ENCODE results near the gene CAPN5.
"Not testable (repeated sequence)": the region's sequence is repeated elsewhere in the genome, so short reads cannot be mapped to it uniquely, and the experiment has no call there.

The CAPN5 gene

DNA sequence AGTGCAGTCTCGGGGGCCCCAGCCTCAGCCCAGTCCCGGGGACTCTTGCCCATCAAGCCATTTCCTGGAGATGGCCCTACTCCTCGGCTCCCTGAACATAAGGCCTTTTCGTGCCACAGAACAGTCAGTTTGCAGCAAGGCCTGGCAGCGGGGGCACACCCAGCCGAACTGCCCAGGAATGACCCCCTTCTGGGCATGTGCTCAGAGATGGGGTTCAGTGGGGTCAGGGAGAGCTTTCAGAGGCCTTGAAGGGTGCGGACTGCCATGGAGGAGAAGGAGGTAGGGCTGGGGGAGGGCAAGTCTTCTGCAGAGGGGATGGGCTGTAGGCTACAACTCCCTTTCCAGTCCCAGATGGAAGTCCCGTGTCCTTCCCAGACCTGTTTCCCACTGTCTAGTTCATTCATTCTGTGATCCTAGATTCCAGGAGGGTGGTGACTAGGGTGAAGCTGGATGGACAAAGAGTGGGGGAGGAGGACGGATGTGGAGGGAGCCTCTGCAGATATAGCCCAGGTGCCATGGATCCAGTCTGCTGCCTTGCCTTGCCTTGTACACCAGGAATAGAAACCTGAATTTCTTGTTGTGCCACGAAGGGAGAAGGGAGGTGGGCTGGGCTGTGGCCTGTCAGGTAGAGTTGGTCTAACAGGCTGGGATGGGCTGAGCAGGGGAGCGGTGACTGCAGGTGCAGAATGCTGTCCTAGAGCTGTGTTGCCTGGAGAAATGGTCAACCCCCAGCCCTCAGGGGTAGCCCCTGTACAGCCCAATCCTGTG lies 21.6 kb downstream of the CAPN5 start:
- Mint-ChIP-seq H3K4me3 (no peak overlapping the region), H3K27ac (no peak overlapping the region), H3K27me3 (ENCODE audit: low read depth) (no peaks in the 10 kb centered on the region), H3K9me3 (no peaks in the 10 kb centered on the region), H3K36me3 (ENCODE audit: low read depth) (no peaks in the 10 kb centered on the region), H3K4me1 (ENCODE audit: low read depth) (peaks cover 4% of the 10 kb centered on the region)
- no peak for DNase-seq (ENCODE audit: low spot score)

DNA sequence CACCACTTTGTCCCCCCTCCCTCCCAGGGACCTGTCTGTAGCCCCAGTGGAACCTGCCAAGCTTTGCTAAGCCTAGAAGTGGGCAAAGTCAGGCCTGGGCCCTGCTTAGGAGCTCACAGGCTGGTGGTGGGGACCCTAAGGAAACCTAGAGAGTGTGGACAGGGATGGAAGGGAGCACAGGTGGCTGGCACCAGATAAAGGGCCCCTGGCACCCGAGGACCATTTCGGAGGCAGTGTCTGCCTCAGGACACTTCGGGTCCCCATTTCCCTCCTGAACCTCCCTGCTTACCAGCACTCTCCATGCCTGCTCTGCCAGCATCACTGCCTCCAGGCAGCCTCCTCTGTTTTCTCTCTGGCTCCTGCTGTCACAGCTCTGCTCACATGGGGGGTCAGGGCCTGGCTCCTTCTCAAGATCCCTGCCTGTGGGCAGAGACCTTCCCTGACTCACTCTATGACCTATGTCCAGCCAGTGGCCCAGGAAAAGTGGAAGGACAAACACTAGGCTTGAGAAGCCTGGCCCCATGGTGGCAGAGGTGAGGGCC lies 22.3 kb downstream of the CAPN5 start:
- H3K4me1 Mint-ChIP-seq (ENCODE audit: low read depth) = peaks cover 4% of the 10 kb centered on the region
- H3K27ac Mint-ChIP-seq = no peak overlapping the region
- H3K9me3 Mint-ChIP-seq = no peaks in the 10 kb centered on the region
- H3K27me3 Mint-ChIP-seq (ENCODE audit: low read depth) = no peaks in the 10 kb centered on the region
- H3K36me3 Mint-ChIP-seq (ENCODE audit: low read depth) = no peaks in the 10 kb centered on the region
- no peak overlapping the region for H3K4me3 Mint-ChIP-seq
- DNase-seq (ENCODE audit: low spot score) = no peak

GRCh38 chr11:77090046-77090372 lies 23.2 kb downstream of the CAPN5 start:
- peaks cover 4% of the 10 kb centered on the region for H3K4me1 Mint-ChIP-seq (ENCODE audit: low read depth)
- H3K27ac Mint-ChIP-seq = no peak overlapping the region
- H3K36me3 Mint-ChIP-seq (ENCODE audit: low read depth) = no peaks in the 10 kb centered on the region
- H3K27me3 Mint-ChIP-seq (ENCODE audit: low read depth) = no peaks in the 10 kb centered on the region
- H3K9me3 Mint-ChIP-seq = no peaks in the 10 kb centered on the region
- H3K4me3 Mint-ChIP-seq = no peak overlapping the region
- DNase-seq (ENCODE audit: low spot score) = no peak

DNA sequence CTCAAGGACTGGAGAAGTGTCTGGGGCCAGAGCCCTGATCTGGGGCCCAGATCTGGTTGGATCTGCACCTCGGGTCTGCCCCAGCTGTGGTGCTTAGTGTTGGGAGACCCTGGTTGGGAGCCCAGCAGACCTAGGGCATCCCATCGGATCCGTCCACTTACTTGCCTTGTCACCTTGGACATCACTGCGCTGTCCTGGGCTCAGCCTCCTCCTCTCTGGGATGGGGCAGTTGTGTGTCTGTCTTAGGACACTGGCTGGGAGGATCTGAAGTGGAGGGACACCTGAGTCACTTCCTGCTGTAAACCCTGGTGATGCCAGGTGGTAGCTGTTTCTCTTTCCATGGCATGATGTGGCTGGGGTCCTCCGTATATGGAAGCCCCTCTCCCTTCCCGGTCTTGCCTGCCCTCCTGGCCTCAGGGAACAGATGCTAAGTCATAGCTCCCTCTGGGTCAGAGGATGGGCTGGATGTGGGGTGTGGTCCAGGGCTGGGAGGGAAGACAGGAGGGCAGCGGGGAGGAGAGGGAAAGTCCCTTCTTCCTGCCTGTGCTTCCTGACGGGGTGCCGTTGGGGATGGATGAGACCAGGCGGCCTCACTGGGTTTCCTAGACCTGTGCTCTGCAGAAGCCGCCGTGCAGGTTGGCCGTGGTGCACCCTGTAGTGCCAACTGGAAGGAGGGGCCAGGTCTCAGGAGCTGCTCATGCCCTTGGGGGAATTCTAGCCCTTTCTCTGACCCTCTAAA lies 23.8 kb downstream of the CAPN5 start:
- no peaks in the 10 kb centered on the region for H3K9me3 Mint-ChIP-seq
- no peak for DNase-seq (ENCODE audit: low spot score)
- peaks cover 4% of the 10 kb centered on the region for H3K4me1 Mint-ChIP-seq (ENCODE audit: low read depth)
- no peaks in the 10 kb centered on the region for H3K36me3 Mint-ChIP-seq (ENCODE audit: low read depth)
- H3K27ac Mint-ChIP-seq = no peak overlapping the region
- H3K4me3 Mint-ChIP-seq = no peak overlapping the region
- H3K27me3 Mint-ChIP-seq (ENCODE audit: low read depth) = no peaks in the 10 kb centered on the region

- no peaks in the 10 kb centered on the region for H3K36me3 Mint-ChIP-seq (ENCODE audit: low read depth)
- H3K4me3 Mint-ChIP-seq = no peak overlapping the region
- no peaks in the 10 kb centered on the region for H3K27me3 Mint-ChIP-seq (ENCODE audit: low read depth)
- no peaks in the 10 kb centered on the region for H3K9me3 Mint-ChIP-seq
- DNase-seq (ENCODE audit: low spot score) = peak; percentile 68
- H3K4me1 Mint-ChIP-seq (ENCODE audit: low read depth) = peaks cover 4% of the 10 kb centered on the region
- H3K27ac Mint-ChIP-seq = no peak overlapping the region
These were observed 24.6 kb downstream of the CAPN5 start for GRCh38 chr11:77091146-77091940.

GRCh38 chr11:77092382-77092781 lies 25.6 kb downstream of the CAPN5 start:
- no peak overlapping the region for H3K4me3 Mint-ChIP-seq
- H3K9me3 Mint-ChIP-seq = no peaks in the 10 kb centered on the region

GRCh38 chr11:77093056-77093891 lies 26.5 kb downstream of the CAPN5 start:
- no peak overlapping the region for H3K4me3 Mint-ChIP-seq
- no peak for DNase-seq (ENCODE audit: low spot score)
- no peak overlapping the region for H3K27ac Mint-ChIP-seq
- H3K27me3 Mint-ChIP-seq (ENCODE audit: low read depth) = no peaks in the 10 kb centered on the region
- H3K9me3 Mint-ChIP-seq = no peaks in the 10 kb centered on the region
- H3K36me3 Mint-ChIP-seq (ENCODE audit: low read depth) = no peaks in the 10 kb centered on the region
- H3K4me1 Mint-ChIP-seq (ENCODE audit: low read depth) = peaks cover 4% of the 10 kb centered on the region

More at GRCh38 chr11:77092382-77092781, 25.6 kb downstream of the CAPN5 start:
- no peaks in the 10 kb centered on the region for H3K36me3 Mint-ChIP-seq (ENCODE audit: low read depth)
- no peaks in the 10 kb centered on the region for H3K27me3 Mint-ChIP-seq (ENCODE audit: low read depth)
- H3K4me1 Mint-ChIP-seq (ENCODE audit: low read depth) = peaks cover 4% of the 10 kb centered on the region
- no peak for DNase-seq (ENCODE audit: low spot score)
- no peak overlapping the region for H3K27ac Mint-ChIP-seq

- Mint-ChIP-seq H3K4me3 (no peak overlapping the region), H3K4me1 (ENCODE audit: low read depth) (peaks cover 4% of the 10 kb centered on the region), H3K27ac (no peak overlapping the region), H3K36me3 (ENCODE audit: low read depth) (no peaks in the 10 kb centered on the region), H3K9me3 (no peaks in the 10 kb centered on the region), H3K27me3 (ENCODE audit: low read depth) (no peaks in the 10 kb centered on the region)
- DNase-seq (ENCODE audit: low spot score) = no peak
These were observed 27.4 kb downstream of the CAPN5 start for GRCh38 chr11:77093987-77094840.

DNA sequence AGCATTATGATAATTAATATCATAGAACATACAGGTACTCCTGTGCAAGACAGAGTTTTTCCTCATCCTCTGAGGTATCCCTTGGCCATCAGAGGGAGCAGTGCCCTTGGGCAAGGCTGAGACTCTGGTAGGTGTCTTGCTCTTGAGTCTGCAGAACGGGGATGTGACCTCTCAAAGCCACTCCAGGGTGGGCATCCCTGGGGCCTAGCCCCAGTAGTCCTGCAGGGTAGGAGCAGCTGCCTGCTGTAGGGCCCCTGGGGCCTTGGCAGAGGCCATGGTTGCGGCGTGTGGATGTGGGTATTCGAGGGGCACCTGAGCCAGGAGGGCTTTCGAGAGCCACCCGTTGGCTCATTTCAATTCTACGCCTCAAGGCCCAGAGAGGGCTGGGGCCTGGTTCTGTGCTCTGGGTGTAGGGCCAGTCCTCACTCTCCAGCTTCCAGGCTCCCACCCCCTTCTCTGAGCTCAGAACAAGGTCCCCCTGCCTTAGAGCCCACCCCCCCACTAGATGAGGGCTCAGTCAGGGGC lies 28.1 kb downstream of the CAPN5 start:
- Mint-ChIP-seq H3K27me3 (ENCODE audit: low read depth) (no peaks in the 10 kb centered on the region), H3K9me3 (no peaks in the 10 kb centered on the region), H3K4me3 (no peak overlapping the region), H3K36me3 (ENCODE audit: low read depth) (no peaks in the 10 kb centered on the region), H3K4me1 (ENCODE audit: low read depth) (peaks cover 4% of the 10 kb centered on the region), H3K27ac (no peak overlapping the region)
- no peak for DNase-seq (ENCODE audit: low spot score)

GRCh38 chr11:77095551-77096490 lies 29.1 kb downstream of the CAPN5 start:
- no peak for DNase-seq (ENCODE audit: low spot score)
- H3K9me3 Mint-ChIP-seq = no peaks in the 10 kb centered on the region
- H3K4me3 Mint-ChIP-seq = no peak overlapping the region
- peaks cover 4% of the 10 kb centered on the region for H3K4me1 Mint-ChIP-seq (ENCODE audit: low read depth)
- H3K27ac Mint-ChIP-seq = no peak overlapping the region
- H3K36me3 Mint-ChIP-seq (ENCODE audit: low read depth) = no peaks in the 10 kb centered on the region
- no peaks in the 10 kb centered on the region for H3K27me3 Mint-ChIP-seq (ENCODE audit: low read depth)

DNA sequence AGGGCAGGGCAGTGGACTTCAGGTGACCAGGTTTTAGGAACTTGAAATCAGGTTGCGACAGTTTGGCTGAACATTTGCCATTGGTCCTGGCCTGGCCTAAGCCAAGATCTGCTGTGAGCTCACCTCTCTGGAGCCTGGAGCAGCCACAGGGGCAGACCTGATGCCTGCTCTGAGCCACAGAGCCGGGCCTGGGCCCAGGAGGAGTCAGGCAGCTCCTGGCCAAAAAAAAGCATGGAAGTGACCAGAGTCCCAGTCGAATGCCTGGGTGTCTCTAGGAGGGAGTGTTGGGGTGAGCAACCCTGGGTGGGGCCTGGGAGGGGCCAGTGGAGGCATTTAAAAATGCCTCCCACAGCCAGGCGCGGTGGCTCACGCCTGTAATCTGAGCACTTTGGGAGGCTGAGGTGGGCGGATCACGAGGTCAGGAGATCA lies 29.8 kb downstream of the CAPN5 start:
- no peak for DNase-seq (ENCODE audit: low spot score)
- Mint-ChIP-seq H3K27me3 (ENCODE audit: low read depth) (no peaks in the 10 kb centered on the region), H3K36me3 (ENCODE audit: low read depth) (no peaks in the 10 kb centered on the region), H3K4me1 (ENCODE audit: low read depth) (no peaks in the 10 kb centered on the region), H3K4me3 (no peak overlapping the region), H3K27ac (no peak overlapping the region), H3K9me3 (no peaks in the 10 kb centered on the region)

GRCh38 chr11:77097180-77097579 lies 30.4 kb downstream of the CAPN5 start:
- not testable (repeated sequence) for H3K36me3 Mint-ChIP-seq (ENCODE audit: low read depth); H3K27ac Mint-ChIP-seq; H3K27me3 Mint-ChIP-seq (ENCODE audit: low read depth); DNase-seq (ENCODE audit: low spot score); H3K4me3 Mint-ChIP-seq; H3K4me1 Mint-ChIP-seq (ENCODE audit: low read depth); H3K9me3 Mint-ChIP-seq

Measured in T-helper 2 cell treated with Interferon-gamma antibody and Interleukin-4, amounts not matched to agents 5 μg/mL and 100 μg/mL, for 36 hours (primary cell).